Purkinje cell (primary cell): Measurements from ENCODE around the gene DSPP. TPM values are rescaled to one million over a fixed set of nuclear protein-coding genes. Genes with fewer than 3 reads are reported as not detected.

Experiments
- polyA plus RNA-seq: library from polyadenylated mRNA; unstranded; fragments of >200 nt; fragmentation: Nextera tagmentation; gene quantifications from 2 replicates; pipeline ENCODE4 v1.2.1, GENCODE V29; 2014

DSPP gene
- not detected in 2 replicates for polyA plus RNA-seq

GRCh38 chr4:87608229-87608628, at the start of gene DSPP:
Gene DSPP (plus strand): TSS chr4:87608529. CDS start chr4:87610909, 2,380 bp downstream.

GRCh38 chr4:87649980-87650379, 41.7 kb downstream of the DSPP start, which contains the start of gene DMP1:
Gene DMP1 (plus strand): TSS chr4:87650280. CDS start chr4:87656493, 6,213 bp downstream.

Other genes starting within 250 kb of the DSPP start
- gene HSD17B11, start 217.3 kb upstream of the DSPP start, polyA plus RNA-seq, result 35.5 and 58.4 TPM in 2 replicates
- gene NUDT9, start 186.0 kb upstream of the DSPP start, polyA plus RNA-seq, result 66.5 and 79.2 TPM in 2 replicates
- 209 and 469 TPM in 2 replicates for gene SPARCL1, start 79.2 kb upstream of the DSPP start, polyA plus RNA-seq
- not detected in 2 replicates for gene DMP1, start 41.8 kb downstream of the DSPP start, polyA plus RNA-seq
- gene IBSP, start 191.0 kb downstream of the DSPP start, polyA plus RNA-seq, result 0.62 TPM in 1 of 2 replicates, not detected in the other
- gene MEPE, start 224.4 kb downstream of the DSPP start, polyA plus RNA-seq, result not detected in 2 replicates